ENCODE results near the gene ANTKMT. TPM values are rescaled to one million over a fixed set of nuclear protein-coding genes. Genes with fewer than 3 reads are reported as not detected.
A peak's percentile ranks its signal among the peaks of the same experiment; 100 is the strongest.

The ANTKMT gene
- total RNA-seq, 1 donor from 2014 or later = 41.3 TPM

GRCh38 chr16:717450-718245, 3.3 kb upstream of the ANTKMT start:
- intact Hi-C loops (cut with micrococcal nuclease) = no loop called here
- DNase-seq (ENCODE audit: low spot score) = no peak
- Mint-ChIP-seq H3K36me3 (ENCODE audit: low read depth) (no peaks in the 10 kb centered on the region), H3K4me3 (no peak overlapping the region), H3K27me3 (ENCODE audit: insufficient read depth) (peaks cover 19% of the 10 kb centered on the region), H3K9me3 (no peaks in the 10 kb centered on the region), H3K27ac (no peak overlapping the region), H3K4me1 (ENCODE audit: low read depth) (no peaks in the 10 kb centered on the region)

GRCh38 chr16:718389-718788, 2.6 kb upstream of the ANTKMT start:
- H3K9me3 Mint-ChIP-seq = no peaks in the 10 kb centered on the region
- H3K36me3 Mint-ChIP-seq (ENCODE audit: low read depth) = no peaks in the 10 kb centered on the region
- no peak for DNase-seq (ENCODE audit: low spot score)
- intact Hi-C loops (cut with micrococcal nuclease) = no loop called here
- H3K4me3 Mint-ChIP-seq = no peak overlapping the region
- H3K4me1 Mint-ChIP-seq (ENCODE audit: low read depth) = no peaks in the 10 kb centered on the region
- H3K27me3 Mint-ChIP-seq (ENCODE audit: insufficient read depth) = peaks cover 16% of the 10 kb centered on the region
- H3K27ac Mint-ChIP-seq = no peak overlapping the region

- peaks cover 13% of the 10 kb centered on the region for H3K27me3 Mint-ChIP-seq (ENCODE audit: insufficient read depth)
- H3K4me1 Mint-ChIP-seq (ENCODE audit: low read depth) = no peaks in the 10 kb centered on the region
- peak overlapping the region; percentile 66 for H3K4me3 Mint-ChIP-seq
- no peak for DNase-seq (ENCODE audit: low spot score)
- no peaks in the 10 kb centered on the region for H3K36me3 Mint-ChIP-seq (ENCODE audit: low read depth)
- no peak overlapping the region for H3K27ac Mint-ChIP-seq
- intact Hi-C loops (cut with micrococcal nuclease) = no loop called here
- H3K9me3 Mint-ChIP-seq = no peaks in the 10 kb centered on the region
Observed at GRCh38 chr16:718922-719321, 2.0 kb upstream of the ANTKMT start.

DNA sequence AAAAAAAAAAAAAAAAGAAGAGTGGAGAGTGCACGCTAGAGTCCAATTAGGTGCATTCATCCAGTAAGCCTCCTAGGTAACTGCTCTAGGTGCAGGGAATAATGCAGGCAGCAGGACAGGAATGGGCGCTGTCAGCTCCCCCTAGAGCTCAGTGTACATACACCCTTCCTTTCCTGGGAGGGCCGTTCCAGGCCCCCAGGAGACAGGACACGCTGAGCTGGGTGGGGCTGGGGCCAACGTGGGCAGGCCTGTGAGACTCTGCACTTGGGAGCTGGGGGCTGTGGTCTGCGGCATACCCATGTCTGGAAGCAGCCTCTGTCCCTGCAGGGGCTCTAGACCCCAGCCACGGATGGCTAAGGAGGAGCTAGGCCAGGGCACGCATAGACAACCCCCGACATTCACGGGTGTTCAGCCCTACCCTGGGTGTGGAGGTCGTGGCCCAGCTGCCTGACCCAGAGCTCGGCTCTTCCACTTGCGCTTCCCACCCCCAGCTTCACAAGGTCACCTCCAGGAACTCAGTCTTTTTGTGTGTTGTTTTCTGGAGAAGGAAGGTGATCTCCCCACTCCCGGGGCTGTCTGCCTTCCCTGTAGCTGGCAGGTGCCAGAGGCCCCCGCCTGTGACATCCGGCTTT, 1.0 kb upstream of the ANTKMT start:
- Mint-ChIP-seq H3K4me1 (ENCODE audit: low read depth) (no peaks in the 10 kb centered on the region), H3K27ac (peak overlapping the region; percentile 28), H3K4me3 (peak overlapping the region; percentile 75), H3K36me3 (ENCODE audit: low read depth) (no peaks in the 10 kb centered on the region), H3K27me3 (ENCODE audit: insufficient read depth) (peaks cover 8% of the 10 kb centered on the region), H3K9me3 (no peaks in the 10 kb centered on the region)
- intact Hi-C loops (cut with micrococcal nuclease) = loop anchor here (2.0 kb wide), 1 partner anchor 17 kb away; no protein-coding TSS in a partner anchor
- DNase-seq (ENCODE audit: low spot score) = no peak

DNA sequence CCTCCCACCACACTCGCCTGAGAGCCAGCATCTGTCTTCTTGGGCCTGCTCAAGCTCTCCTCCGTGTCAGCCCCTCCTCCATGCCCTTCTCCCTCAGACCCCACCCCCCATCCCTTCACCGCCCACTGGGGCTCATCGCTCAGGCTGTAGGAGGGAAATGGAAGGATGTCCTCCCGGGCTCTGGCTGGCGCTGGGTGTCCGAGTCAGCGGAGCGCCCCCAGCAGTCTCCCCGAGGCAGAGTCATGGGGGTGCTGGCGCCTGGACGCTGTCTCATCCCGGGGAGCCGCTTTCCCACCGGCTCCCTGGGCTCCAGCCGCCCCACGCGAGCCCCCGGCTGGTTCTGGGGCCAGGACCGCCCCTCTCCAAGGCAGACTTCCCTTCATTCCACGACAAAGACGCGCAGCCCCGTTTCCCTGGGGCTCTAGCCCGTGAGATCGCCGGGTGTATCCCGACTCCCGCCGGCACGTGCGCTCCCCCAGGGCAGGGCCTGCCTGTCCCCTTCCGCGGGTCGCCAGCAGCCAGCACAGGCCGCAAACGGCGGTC, 428 bp upstream of the ANTKMT start:
- no peaks in the 10 kb centered on the region for H3K36me3 Mint-ChIP-seq (ENCODE audit: low read depth)
- peak overlapping the region; percentile 75 for H3K4me3 Mint-ChIP-seq
- DNase-seq (ENCODE audit: low spot score) = no peak
- intact Hi-C loops (cut with micrococcal nuclease) = loop anchor here (2.0 kb wide), 1 partner anchor 16 kb away; no protein-coding TSS in a partner anchor
- no peaks in the 10 kb centered on the region for H3K4me1 Mint-ChIP-seq (ENCODE audit: low read depth)
- H3K9me3 Mint-ChIP-seq = no peaks in the 10 kb centered on the region
- peaks cover 11% of the 10 kb centered on the region for H3K27me3 Mint-ChIP-seq (ENCODE audit: insufficient read depth)
- peak overlapping the region; percentile 28 for H3K27ac Mint-ChIP-seq

DNA sequence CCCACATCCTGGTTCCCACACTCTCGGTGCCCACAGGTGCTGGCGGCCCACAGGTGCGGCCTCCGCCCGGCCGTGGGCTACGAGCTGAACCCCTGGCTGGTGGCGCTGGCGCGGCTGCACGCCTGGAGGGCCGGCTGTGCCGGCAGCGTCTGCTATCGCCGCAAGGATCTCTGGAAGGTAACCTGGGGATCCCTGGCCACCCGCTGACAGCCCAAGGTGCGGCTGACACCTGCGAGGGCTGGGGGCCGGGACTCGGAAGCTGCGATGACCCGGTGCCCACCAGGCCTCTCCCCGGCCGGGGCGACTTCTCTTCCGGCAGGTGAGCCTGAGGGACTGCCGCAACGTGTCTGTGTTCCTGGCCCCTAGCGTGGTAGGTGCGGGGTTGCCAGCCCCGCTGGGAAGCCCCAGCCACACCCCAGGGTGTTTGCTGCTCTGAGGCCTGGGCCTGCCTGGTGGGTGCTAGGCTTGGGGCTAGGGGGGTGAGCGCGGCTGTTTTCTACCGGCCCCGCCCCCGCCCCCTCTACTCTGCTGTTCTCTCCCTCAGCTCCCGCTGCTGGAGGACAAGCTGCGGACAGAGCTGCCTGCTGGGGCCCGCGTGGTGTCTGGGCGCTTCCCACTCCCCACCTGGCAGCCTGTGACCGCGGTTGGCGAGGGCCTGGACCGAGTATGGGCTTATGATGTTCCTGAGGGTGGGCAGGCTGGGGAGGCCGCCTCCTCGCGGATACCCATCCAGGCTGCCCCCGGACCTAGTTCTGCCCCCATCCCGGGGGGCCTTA, 1.0 kb downstream of the ANTKMT start:
- no peak for DNase-seq (ENCODE audit: low spot score)
- Mint-ChIP-seq H3K9me3 (no peaks in the 10 kb centered on the region), H3K4me1 (ENCODE audit: low read depth) (no peaks in the 10 kb centered on the region), H3K27me3 (ENCODE audit: insufficient read depth) (peaks cover 11% of the 10 kb centered on the region), H3K36me3 (ENCODE audit: low read depth) (no peaks in the 10 kb centered on the region), H3K27ac (no peak overlapping the region), H3K4me3 (peak overlapping the region; percentile 69)
- intact Hi-C loops (cut with micrococcal nuclease) = loop anchor here (2.0 kb wide), 1 partner anchor 15 kb away; no protein-coding TSS in a partner anchor

DNA sequence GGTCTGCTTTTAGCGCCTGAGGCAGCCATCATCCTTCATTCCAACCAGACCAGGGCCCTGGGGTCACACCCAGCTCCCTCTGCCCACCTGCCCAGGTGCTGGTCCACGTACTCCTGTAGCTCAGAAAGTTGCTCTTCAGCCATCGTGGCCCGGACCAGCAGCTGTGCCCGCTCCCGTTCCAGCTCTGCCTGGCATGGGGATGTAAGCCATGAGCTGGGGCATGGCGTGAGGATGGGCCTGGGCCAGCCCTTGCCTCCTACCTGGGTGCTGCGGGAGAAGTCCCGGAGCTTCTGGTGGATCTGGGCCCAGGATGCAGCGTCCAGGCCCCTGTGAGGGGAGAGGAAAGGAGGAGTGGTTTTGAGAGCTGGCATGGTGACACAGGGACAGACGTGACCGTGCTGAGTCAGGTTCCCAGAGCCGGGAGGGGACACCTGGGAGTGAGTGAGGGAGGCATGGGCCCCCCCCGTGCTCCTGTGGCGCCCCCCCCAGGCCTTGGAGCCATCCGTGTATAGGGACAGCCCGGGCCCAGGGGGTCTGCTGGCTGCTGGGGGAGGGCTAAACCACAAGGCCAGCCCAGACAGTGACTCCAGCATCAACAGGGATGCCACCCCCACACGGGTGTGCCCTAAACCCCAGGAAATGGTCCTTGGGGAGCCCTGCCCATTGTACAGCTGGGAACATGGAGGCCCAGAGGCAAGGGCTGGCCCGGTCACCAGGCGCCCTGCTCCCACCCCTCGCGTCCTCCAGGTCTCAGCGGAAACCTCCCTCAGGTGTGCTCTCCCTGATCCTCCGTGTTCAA, 2.1 kb downstream of the ANTKMT start:
- peaks cover 11% of the 10 kb centered on the region for H3K27me3 Mint-ChIP-seq (ENCODE audit: insufficient read depth)
- H3K9me3 Mint-ChIP-seq = no peaks in the 10 kb centered on the region
- no peaks in the 10 kb centered on the region for H3K4me1 Mint-ChIP-seq (ENCODE audit: low read depth)
- H3K36me3 Mint-ChIP-seq (ENCODE audit: low read depth) = no peaks in the 10 kb centered on the region
- no peak for DNase-seq (ENCODE audit: low spot score)
- H3K27ac Mint-ChIP-seq = no peak overlapping the region
- H3K4me3 Mint-ChIP-seq = peak overlapping the region; percentile 39
- intact Hi-C loops (cut with micrococcal nuclease) = no loop called here

GRCh38 chr16:723695-724094, 2.7 kb downstream of the ANTKMT start:
- no peaks in the 10 kb centered on the region for H3K9me3 Mint-ChIP-seq
- intact Hi-C loops (cut with micrococcal nuclease) = no loop called here
- no peak overlapping the region for H3K27ac Mint-ChIP-seq
- no peaks in the 10 kb centered on the region for H3K36me3 Mint-ChIP-seq (ENCODE audit: low read depth)
- no peaks in the 10 kb centered on the region for H3K4me1 Mint-ChIP-seq (ENCODE audit: low read depth)
- peaks cover 9% of the 10 kb centered on the region for H3K27me3 Mint-ChIP-seq (ENCODE audit: insufficient read depth)
- H3K4me3 Mint-ChIP-seq = no peak overlapping the region
- DNase-seq (ENCODE audit: low spot score) = no peak

DNA sequence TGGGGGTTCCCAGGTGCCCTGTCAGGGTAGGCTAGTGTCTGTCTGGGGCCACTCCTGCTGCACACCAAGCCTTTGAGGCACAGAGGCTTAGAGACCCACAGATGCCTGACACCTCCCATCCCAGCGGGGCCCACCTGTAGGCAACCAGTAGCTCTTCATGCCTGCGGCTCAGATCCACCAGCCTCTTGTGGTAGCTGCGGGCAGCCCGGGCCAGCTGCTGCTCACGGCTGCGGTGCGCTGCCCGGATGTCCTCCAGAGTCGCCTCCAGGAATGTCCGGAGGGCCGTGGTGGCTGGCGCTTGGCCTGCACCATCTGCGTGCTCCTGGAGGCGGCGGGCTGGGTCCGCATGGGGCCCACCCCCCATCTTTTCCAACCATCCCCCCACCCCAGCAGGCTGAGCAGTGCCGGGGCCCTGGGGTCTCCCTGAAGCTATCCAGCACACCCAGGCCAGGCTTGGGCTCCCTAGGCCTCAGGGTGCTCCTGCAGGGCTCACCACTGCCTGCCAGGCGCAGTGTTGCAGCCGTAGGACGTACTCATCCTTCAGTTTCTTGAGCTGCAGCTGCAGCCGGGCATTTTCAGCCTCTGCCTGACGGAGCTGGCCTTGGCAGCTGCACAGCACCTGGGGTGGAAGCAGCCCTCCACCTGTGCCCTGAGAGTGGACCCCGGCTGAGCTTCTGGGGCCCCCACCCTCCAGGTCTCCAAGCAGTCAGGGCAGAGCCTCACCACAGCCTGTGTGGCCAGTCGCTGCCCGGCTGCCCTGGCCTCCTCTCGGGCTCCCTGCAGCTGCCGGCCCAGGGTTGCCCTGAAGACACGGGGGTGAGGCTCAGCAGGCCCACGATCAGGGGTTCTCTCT, 3.5 kb downstream of the ANTKMT start:
- Mint-ChIP-seq H3K4me3 (no peak overlapping the region), H3K9me3 (no peaks in the 10 kb centered on the region), H3K27ac (no peak overlapping the region), H3K27me3 (ENCODE audit: insufficient read depth) (peaks cover 4% of the 10 kb centered on the region), H3K36me3 (ENCODE audit: low read depth) (no peaks in the 10 kb centered on the region), H3K4me1 (ENCODE audit: low read depth) (no peaks in the 10 kb centered on the region)
- no peak for DNase-seq (ENCODE audit: low spot score)
- intact Hi-C loops (cut with micrococcal nuclease) = no loop called here

GRCh38 chr16:725041-725376, 4.1 kb downstream of the ANTKMT start:
- no peak for DNase-seq (ENCODE audit: low spot score)
- Mint-ChIP-seq H3K27ac (no peak overlapping the region), H3K4me1 (ENCODE audit: low read depth) (no peaks in the 10 kb centered on the region), H3K9me3 (no peaks in the 10 kb centered on the region), H3K36me3 (ENCODE audit: low read depth) (no peaks in the 10 kb centered on the region), H3K4me3 (no peak overlapping the region), H3K27me3 (ENCODE audit: insufficient read depth) (peaks cover 3% of the 10 kb centered on the region)
- intact Hi-C loops (cut with micrococcal nuclease) = no loop called here

- Mint-ChIP-seq H3K27ac (no peak overlapping the region), H3K27me3 (ENCODE audit: insufficient read depth) (peaks cover 3% of the 10 kb centered on the region), H3K36me3 (ENCODE audit: low read depth) (no peaks in the 10 kb centered on the region), H3K4me3 (no peak overlapping the region), H3K4me1 (ENCODE audit: low read depth) (no peaks in the 10 kb centered on the region), H3K9me3 (no peaks in the 10 kb centered on the region)
- DNase-seq (ENCODE audit: low spot score) = no peak
- intact Hi-C loops (cut with micrococcal nuclease) = no loop called here
Observed at GRCh38 chr16:725463-726187, 4.7 kb downstream of the ANTKMT start.
